ENCODE measurements around the gene MYL11. TPM values are rescaled to one million over a fixed set of nuclear protein-coding genes. Genes with fewer than 3 reads are reported as not detected.

The MYL11 gene
- total RNA-seq, 4 donors from 2014 or later = 6.3 TPM; not detected in 3

- WGBS, 2 donors (ENCODE audit: low coverage in 1 of 2) = 80 to 95% methylated on average over 1 to 8 of the region's 8 CpGs
- DNase-seq = no peak
Measured at GRCh38 chr16:30348113-30348512, 26.5 kb upstream of the MYL11 start.

GRCh38 chr16:30348929-30349328 lies 25.7 kb upstream of the MYL11 start:
- in situ Hi-C loops (cut with MboI; ENCODE audit: low pct_ligation_motif_present in 1 of 4, low pct_unique_long_range_greater_than_20kb in 1 of 4, low sequenced_read_pairs in 3 of 4) = no loop called here
- TF ChIP-seq POLR2A (IDR thresholded peaks at IDR 0.05) (no peak), EP300 (IDR thresholded peaks at IDR 0.05; ENCODE audit: low read depth) (no peak), CTCF (IDR thresholded peaks at IDR 0.05) (no peak), POLR2AphosphoS5 (IDR thresholded peaks at IDR 0.05) (no peak)
- no peak overlapping the region for H3K27ac ChIP-seq
- peaks cover 12 to 26% (median 17%) of the 10 kb centered on the region in 4 donors for H3K4me1 ChIP-seq
- intact Hi-C loops (cut with DNase I; ENCODE audit: low total_unique reads) = no loop called here
- H3K36me3 ChIP-seq = peaks cover 0 to 21% (median 10%) of the 10 kb centered on the region in 4 donors
- peak; percentile 3 for DNase-seq
- WGBS, 2 donors (ENCODE audit: low coverage in 1 of 2) = 92 to 97% methylated on average over 4 to 7 of the region's 7 CpGs
- H3K27me3 ChIP-seq = no peaks in the 10 kb centered on the region
- H3K4me3 ChIP-seq = no peak overlapping the region
- H3K9me3 ChIP-seq = no peaks in the 10 kb centered on the region

More at GRCh38 chr16:30348113-30348512, 26.5 kb upstream of the MYL11 start:
- Histone ChIP-seq H3K27ac (no peak overlapping the region), H3K9me3 (no peaks in the 10 kb centered on the region), H3K4me1 (peaks cover 6 to 18% (median 11%) of the 10 kb centered on the region in 4 donors), H3K36me3 (peaks cover 0 to 21% (median 10%) of the 10 kb centered on the region in 4 donors), H3K4me3 (no peak overlapping the region), H3K27me3 (no peaks in the 10 kb centered on the region)
- no peak for TF ChIP-seq CTCF (IDR thresholded peaks at IDR 0.05)
- no peak for TF ChIP-seq POLR2A (IDR thresholded peaks at IDR 0.05)
- no peak for TF ChIP-seq EP300 (IDR thresholded peaks at IDR 0.05; ENCODE audit: low read depth)
- TF ChIP-seq POLR2AphosphoS5 (IDR thresholded peaks at IDR 0.05) = no peak
- in situ Hi-C loops (cut with MboI; ENCODE audit: low pct_ligation_motif_present in 1 of 4, low pct_unique_long_range_greater_than_20kb in 1 of 4, low sequenced_read_pairs in 3 of 4) (no loop called here), intact Hi-C loops (cut with DNase I; ENCODE audit: low total_unique reads) (no loop called here)

GRCh38 chr16:30349675-30350074 lies 24.9 kb upstream of the MYL11 start:
- no peaks in the 10 kb centered on the region for H3K27me3 ChIP-seq
- H3K27ac ChIP-seq = no peak overlapping the region
- H3K4me3 ChIP-seq = no peak overlapping the region
- H3K9me3 ChIP-seq = no peaks in the 10 kb centered on the region
- peak; percentile 9 for DNase-seq
- peaks cover 19 to 33% (median 23%) of the 10 kb centered on the region in 4 donors for H3K4me1 ChIP-seq
- in situ Hi-C loops (cut with MboI; ENCODE audit: low pct_ligation_motif_present in 1 of 4, low pct_unique_long_range_greater_than_20kb in 1 of 4, low sequenced_read_pairs in 3 of 4) = no loop called here
- 60 to 65% methylated on average over 1 to 3 of the region's 3 CpGs for WGBS, 2 donors (ENCODE audit: low coverage in 1 of 2)
- intact Hi-C loops (cut with DNase I; ENCODE audit: low total_unique reads) = loop anchor here (5.0 kb wide), 1 partner anchor 1202 kb away; no protein-coding TSS in a partner anchor
- peaks cover 0 to 21% (median 10%) of the 10 kb centered on the region in 4 donors for H3K36me3 ChIP-seq
- TF ChIP-seq EP300 (IDR thresholded peaks at IDR 0.05; ENCODE audit: low read depth) (no peak), POLR2A (IDR thresholded peaks at IDR 0.05) (no peak), POLR2AphosphoS5 (IDR thresholded peaks at IDR 0.05) (no peak), CTCF (IDR thresholded peaks at IDR 0.05) (no peak)

- Histone ChIP-seq H3K27me3 (no peaks in the 10 kb centered on the region), H3K27ac (peak overlapping the region in 1 of 4 donors; percentile 4), H3K4me1 (peaks cover 19 to 33% (median 23%) of the 10 kb centered on the region in 4 donors), H3K4me3 (no peak overlapping the region), H3K36me3 (peaks cover 0 to 21% (median 10%) of the 10 kb centered on the region in 4 donors), H3K9me3 (no peaks in the 10 kb centered on the region)
- intact Hi-C loops (cut with DNase I; ENCODE audit: low total_unique reads) = loop anchor here (5.0 kb wide), 1 partner anchor 1203 kb away; no protein-coding TSS in a partner anchor
- DNase-seq = peak; percentile 2
- TF ChIP-seq POLR2AphosphoS5 (IDR thresholded peaks at IDR 0.05) (peak in 2 of 3 donors; percentile 8 to 18), EP300 (IDR thresholded peaks at IDR 0.05; ENCODE audit: low read depth) (no peak)
- in situ Hi-C loops (cut with MboI; ENCODE audit: low pct_ligation_motif_present in 1 of 4, low pct_unique_long_range_greater_than_20kb in 1 of 4, low sequenced_read_pairs in 3 of 4) = no loop called here
- 71 to 81% methylated on average over 2 to 3 of the region's 3 CpGs for WGBS, 2 donors (ENCODE audit: low coverage in 1 of 2)
Measured at GRCh38 chr16:30350134-30350871, 24.3 kb upstream of the MYL11 start.
